Ectodermal cell (in vitro differentiated cells): ENCODE results near the gene C2orf81.

ENCODE experiments used
- H3K27ac ChIP-seq: 2 replicates; pipeline ENCODE4 v1.7.0; 2013; ENCODE audit warnings: mild to moderate bottlenecking, low read depth, low read length; ENCODE audit not compliant: insufficient read depth, poor library complexity, severe bottlenecking
- H3K27me3 ChIP-seq: 2 replicates; pipeline ENCODE4 v1.7.0; 2013; ENCODE audit warnings: mild to moderate bottlenecking, low read length; ENCODE audit not compliant: insufficient read depth, control insufficient read depth, poor library complexity, severe bottlenecking
- H3K36me3 ChIP-seq: one replicate; pipeline ENCODE4 v1.7.0; 2013; ENCODE audit warnings: low read length; ENCODE audit not compliant: control insufficient read depth, insufficient read depth
- H3K4me1 ChIP-seq: one replicate; pipeline ENCODE4 v1.7.0; 2013; ENCODE audit warnings: low read length; ENCODE audit not compliant: control insufficient read depth, insufficient read depth
- H3K4me3 ChIP-seq: 2 replicates; pipeline ENCODE4 v1.7.0; 2013; ENCODE audit warnings: low read depth, low read length, control low read depth; ENCODE audit not compliant: insufficient read depth
- H3K9me3 ChIP-seq: 2 replicates; pipeline ENCODE4 v1.7.0; 2013; ENCODE audit warnings: mild to moderate bottlenecking, low read length, moderate library complexity; ENCODE audit not compliant: control insufficient read depth
- WGBS, 2 experiments: methylation state at CpG; one replicate each; pipeline ENCODE4 v1.1.7; 2013; ENCODE audit warnings: missing lambda C conversion rate in 2 of 2; 5-methylcytosine and 5-hydroxymethylcytosine counted together

The C2orf81 gene

GRCh38 chr2:74414881-74415761 lies 6.3 kb downstream of the C2orf81 start:
- no peaks in the 10 kb centered on the region for H3K4me1 ChIP-seq
- no peaks in the 10 kb centered on the region for H3K27me3 ChIP-seq
- H3K27ac ChIP-seq, result no peak overlapping the region
- no peaks in the 10 kb centered on the region for H3K36me3 ChIP-seq
- H3K4me3 ChIP-seq, result no peak overlapping the region
- H3K9me3 ChIP-seq, result no peaks in the 10 kb centered on the region
- WGBS, 2 experiments, result 86 to 89% methylated on average over 66 of the region's 66 CpGs

- WGBS, 2 experiments, result 92 to 93% methylated on average over 19 of the region's 19 CpGs
- Histone ChIP-seq H3K27me3 (no peaks in the 10 kb centered on the region), H3K27ac (no peak overlapping the region), H3K9me3 (no peaks in the 10 kb centered on the region), H3K4me1 (no peaks in the 10 kb centered on the region), H3K4me3 (no peak overlapping the region), H3K36me3 (no peaks in the 10 kb centered on the region)
Measured at GRCh38 chr2:74414441-74414840, 7.0 kb downstream of the C2orf81 start.

GRCh38 chr2:74413001-74413698 lies 8.3 kb downstream of the C2orf81 start:
- H3K27me3 ChIP-seq, result no peaks in the 10 kb centered on the region
- WGBS, 2 experiments, result 89 to 93% methylated on average over 8 of the region's 8 CpGs
- H3K27ac ChIP-seq, result no peak overlapping the region
- H3K9me3 ChIP-seq, result no peaks in the 10 kb centered on the region
- no peaks in the 10 kb centered on the region for H3K36me3 ChIP-seq
- no peaks in the 10 kb centered on the region for H3K4me1 ChIP-seq
- H3K4me3 ChIP-seq, result no peak overlapping the region

- WGBS, 2 experiments, result 87 to 92% methylated on average over 5 of the region's 5 CpGs
Measured at GRCh38 chr2:74407682-74408081, 13.7 kb downstream of the C2orf81 start.

GRCh38 chr2:74406035-74406434 lies 15.4 kb downstream of the C2orf81 start:
- Histone ChIP-seq H3K27ac (no peak overlapping the region), H3K4me1 (no peaks in the 10 kb centered on the region), H3K4me3 (no peak overlapping the region), H3K27me3 (no peaks in the 10 kb centered on the region), H3K36me3 (no peaks in the 10 kb centered on the region), H3K9me3 (no peaks in the 10 kb centered on the region)

More at GRCh38 chr2:74407682-74408081, 13.7 kb downstream of the C2orf81 start:
- H3K9me3 ChIP-seq, result no peaks in the 10 kb centered on the region
- no peak overlapping the region for H3K4me3 ChIP-seq
- H3K36me3 ChIP-seq, result no peaks in the 10 kb centered on the region
- no peaks in the 10 kb centered on the region for H3K4me1 ChIP-seq
- no peak overlapping the region for H3K27ac ChIP-seq
- H3K27me3 ChIP-seq, result no peaks in the 10 kb centered on the region

GRCh38 chr2:74401891-74402290 lies 19.5 kb downstream of the C2orf81 start:
- Histone ChIP-seq H3K27ac (no peak overlapping the region), H3K27me3 (no peaks in the 10 kb centered on the region), H3K4me1 (no peaks in the 10 kb centered on the region), H3K9me3 (no peaks in the 10 kb centered on the region), H3K36me3 (no peaks in the 10 kb centered on the region), H3K4me3 (no peak overlapping the region)
- WGBS, 2 experiments, result 62 to 80% methylated on average over 1 to 2 of the region's 2 CpGs

GRCh38 chr2:74399785-74400184 lies 21.6 kb downstream of the C2orf81 start:
- Histone ChIP-seq H3K4me3 (no peak overlapping the region), H3K9me3 (no peaks in the 10 kb centered on the region), H3K36me3 (no peaks in the 10 kb centered on the region), H3K4me1 (no peaks in the 10 kb centered on the region), H3K27ac (no peak overlapping the region), H3K27me3 (no peaks in the 10 kb centered on the region)

- WGBS, 2 experiments, result 95 to 98% methylated on average over 2 of the region's 2 CpGs
Measured at GRCh38 chr2:74396149-74396548, 25.3 kb downstream of the C2orf81 start.

GRCh38 chr2:74393525-74393924 lies 27.9 kb downstream of the C2orf81 start:
- Histone ChIP-seq H3K4me3 (no peak overlapping the region), H3K36me3 (no peaks in the 10 kb centered on the region), H3K9me3 (no peaks in the 10 kb centered on the region), H3K27ac (no peak overlapping the region), H3K4me1 (peaks cover 15% of the 10 kb centered on the region), H3K27me3 (no peaks in the 10 kb centered on the region)
- WGBS, 2 experiments, result 95 to 96% methylated on average over 1 of the region's 1 CpG

More at GRCh38 chr2:74396149-74396548, 25.3 kb downstream of the C2orf81 start:
- no peaks in the 10 kb centered on the region for H3K9me3 ChIP-seq
- no peak overlapping the region for H3K4me3 ChIP-seq
- H3K4me1 ChIP-seq, result no peaks in the 10 kb centered on the region
- H3K36me3 ChIP-seq, result no peaks in the 10 kb centered on the region
- no peak overlapping the region for H3K27ac ChIP-seq
- H3K27me3 ChIP-seq, result no peaks in the 10 kb centered on the region

- Histone ChIP-seq H3K4me1 (peaks cover 15% of the 10 kb centered on the region), H3K36me3 (no peaks in the 10 kb centered on the region), H3K27me3 (no peaks in the 10 kb centered on the region), H3K4me3 (no peak overlapping the region), H3K27ac (no peak overlapping the region), H3K9me3 (no peaks in the 10 kb centered on the region)
- WGBS, 2 experiments, result 88% methylated on average over 13 of the region's 13 CpGs
Measured at GRCh38 chr2:74392449-74392743, 29.0 kb downstream of the C2orf81 start.
